Aorta (tissue), 5 donors: ENCODE data around the gene DSCAML1. TPM values are rescaled to one million over a fixed set of nuclear protein-coding genes. Genes with fewer than 3 reads are reported as not detected.

Experiments used
- ATAC-seq: fragments of 200-7000 bp; cut with Tn5 transposase; one replicate; pipeline ENCODE4 v1.9.1; 2022; ENCODE audit warnings: moderate library complexity; ENCODE audit not compliant: low FRiP score
- DNase-seq, 2 donors: peaks; one replicate each; pipeline ENCODE4 v3.0.0-alpha.2; 2020
- H3K27ac ChIP-seq, 2 donors: one replicate each; pipeline ENCODE4 v1.5.1; 2013; ENCODE audit warnings: low read length in 2 of 2, mild to moderate bottlenecking in 2 of 2, moderate library complexity in 2 of 2, control low read depth in 1 of 2, inconsistent platforms in 1 of 2, low read depth in 1 of 2
- H3K27me3 ChIP-seq, 2 donors: one replicate each; pipeline ENCODE4 v1.6.1; 2013; ENCODE audit warnings: control low read depth in 1 of 2, low read length in 1 of 2, mild to moderate bottlenecking in 1 of 2, moderate library complexity in 1 of 2; ENCODE audit not compliant: insufficient read depth in 2 of 2, control insufficient read depth in 1 of 2
- H3K36me3 ChIP-seq, 2 donors: one replicate each; pipeline ENCODE4 v1.6.1; 2013; ENCODE audit warnings: control low read depth in 1 of 2, low read length in 1 of 2, mild to moderate bottlenecking in 1 of 2; ENCODE audit not compliant: insufficient read depth in 2 of 2, control insufficient read depth in 1 of 2
- H3K4me1 ChIP-seq, 2 donors: one replicate each; pipeline ENCODE4 v1.6.1; 2013; ENCODE audit warnings: low read length in 2 of 2, control low read depth in 1 of 2, mild to moderate bottlenecking in 1 of 2, moderate library complexity in 1 of 2; ENCODE audit not compliant: insufficient read depth in 2 of 2, control insufficient read depth in 1 of 2
- H3K4me3 ChIP-seq, 2 donors: one replicate each; pipeline ENCODE4 v1.5.1; 2013; ENCODE audit warnings: low read length in 2 of 2, control low read depth in 1 of 2, mild to moderate bottlenecking in 1 of 2
- H3K9me3 ChIP-seq: one replicate; pipeline ENCODE4 v1.6.1; 2013; ENCODE audit warnings: mild to moderate bottlenecking, low read length; ENCODE audit not compliant: control insufficient read depth
- WGBS, 2 donors: extraction: QIAGEN DNeasy Blood & Tissue Kit; methylation state at CpG; one replicate each; pipeline ENCODE4 v1.1.7; 2013; 5-methylcytosine and 5-hydroxymethylcytosine counted together
- intact Hi-C, 2 donors: fragments of 100-400 bp; cut with DNase I; formaldehyde crosslinking; loops; one replicate each; pipeline versions ENCODE4 v1.14.2 to v1.15.0; 2022
- polyA plus RNA-seq, 2 donors: library from polyadenylated mRNA; stranded (reverse); fragments of 200-250 nt; gene quantifications; one replicate each; pipeline ENCODE4 v1.2.3, GENCODE V29; 2013
- total RNA-seq, 2 donors: library from RNA; stranded (reverse); fragmentation: NEBNext Ultra II Directional; extraction: Animal tissue kit (Norgen Biotek cat#: 25700); gene quantifications; one replicate each; pipeline ENCODE4 v1.2.1, GENCODE V29; 2021
- donor health status: healthy with polysubstance abuse.
- donor health status: Bipolar disorder and iron deficiency.
- donor health status: DM: no; HTN: no; CAD: no.
- donor health status: DM: no; HTN: no; CAD: no.
- donor health status: DM: yes; HTN: yes; CAD: no.

DSCAML1 gene
- total and polyA plus RNA-seq, 4 donors: 0.13 to 2.2 (median 0.58) TPM; not detected in 1

DNA sequence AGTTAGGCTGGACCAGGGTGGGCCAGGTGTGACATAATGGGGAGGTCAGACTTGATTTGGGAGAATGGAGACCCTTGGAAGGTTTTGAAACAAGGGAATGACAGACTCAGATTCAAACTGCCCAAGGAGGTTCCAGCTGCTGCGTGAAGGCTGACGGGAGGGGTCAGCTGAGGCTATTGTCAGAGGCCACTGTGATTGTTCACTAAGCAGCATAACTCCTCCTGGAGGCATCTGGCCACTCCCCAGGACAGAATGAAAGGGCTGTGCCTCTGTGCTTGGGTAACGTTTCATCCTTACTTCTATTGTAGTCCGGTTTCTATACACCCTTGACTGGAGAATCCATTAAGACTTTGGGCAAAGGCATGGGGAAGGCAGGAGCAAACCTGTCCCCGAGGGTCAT, 126.6 kb downstream of the DSCAML1 start:
- no peak overlapping the region for H3K27ac ChIP-seq
- H3K4me1 ChIP-seq: no peaks in the 10 kb centered on the region
- no peaks in the 10 kb centered on the region for H3K27me3 ChIP-seq
- H3K36me3 ChIP-seq: no peaks in the 10 kb centered on the region
- intact Hi-C loops: no loop called here
- no peaks in the 10 kb centered on the region for H3K9me3 ChIP-seq
- DNase-seq (no peak), ATAC-seq (no peak)
- 51 to 56% methylated on average over 5 of the region's 5 CpGs for WGBS, 2 donors
- H3K4me3 ChIP-seq: no peak overlapping the region

DNA sequence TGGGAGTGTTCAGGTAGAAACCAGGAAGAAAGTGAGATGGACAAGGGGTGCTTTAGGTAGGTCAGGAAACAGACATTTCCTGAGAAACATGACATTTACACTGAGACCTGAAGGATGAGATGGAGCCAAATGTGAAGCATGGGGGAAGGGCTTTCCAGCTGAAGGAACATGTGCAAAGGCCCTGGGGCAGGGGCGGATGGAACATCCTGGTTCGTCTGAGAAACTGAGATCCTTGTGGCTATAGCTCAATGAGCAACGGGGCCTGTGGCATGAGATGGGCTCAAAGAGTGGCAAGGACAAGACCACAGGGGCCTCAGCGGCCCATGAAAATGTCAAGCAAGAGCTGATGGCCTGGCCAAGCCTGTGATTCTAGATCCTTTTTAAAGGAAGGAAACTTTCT, 127.4 kb downstream of the DSCAML1 start:
- 89 to 92% methylated on average over 4 of the region's 4 CpGs for WGBS, 2 donors
- no peaks in the 10 kb centered on the region for H3K4me1 ChIP-seq
- no peaks in the 10 kb centered on the region for H3K27me3 ChIP-seq
- no peak overlapping the region for H3K4me3 ChIP-seq
- intact Hi-C loops: no loop called here
- no peak overlapping the region for H3K27ac ChIP-seq
- H3K9me3 ChIP-seq: no peaks in the 10 kb centered on the region
- ATAC-seq (no peak), DNase-seq (no peak)
- no peaks in the 10 kb centered on the region for H3K36me3 ChIP-seq

DNA sequence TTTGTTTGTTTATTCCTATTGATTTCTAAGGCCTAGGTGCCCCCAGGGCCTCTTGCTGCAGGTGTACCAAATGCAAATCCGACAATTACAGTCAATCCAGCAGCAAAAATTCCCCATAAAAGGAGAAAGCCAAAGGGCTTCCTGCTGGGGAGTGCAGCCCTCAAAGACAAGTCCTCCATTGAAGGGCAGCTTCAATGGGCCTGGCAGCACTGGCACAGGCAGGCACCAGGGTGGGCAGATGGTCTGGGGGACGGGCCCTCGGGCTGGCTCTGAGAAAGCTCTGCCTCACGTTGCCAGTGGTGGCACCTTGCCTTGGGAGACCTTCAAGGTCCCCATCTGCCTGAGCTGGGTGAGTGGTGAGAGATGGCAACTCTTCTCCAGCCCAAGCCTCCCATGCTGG, 128.0 kb downstream of the DSCAML1 start:
- Histone ChIP-seq H3K36me3 (no peaks in the 10 kb centered on the region), H3K27ac (no peak overlapping the region), H3K4me3 (no peak overlapping the region), H3K4me1 (no peaks in the 10 kb centered on the region), H3K9me3 (no peaks in the 10 kb centered on the region), H3K27me3 (no peaks in the 10 kb centered on the region)
- 68 to 84% methylated on average over 4 of the region's 4 CpGs for WGBS, 2 donors
- no peak for ATAC-seq
- intact Hi-C loops: no loop called here
- no peak for DNase-seq

DNA sequence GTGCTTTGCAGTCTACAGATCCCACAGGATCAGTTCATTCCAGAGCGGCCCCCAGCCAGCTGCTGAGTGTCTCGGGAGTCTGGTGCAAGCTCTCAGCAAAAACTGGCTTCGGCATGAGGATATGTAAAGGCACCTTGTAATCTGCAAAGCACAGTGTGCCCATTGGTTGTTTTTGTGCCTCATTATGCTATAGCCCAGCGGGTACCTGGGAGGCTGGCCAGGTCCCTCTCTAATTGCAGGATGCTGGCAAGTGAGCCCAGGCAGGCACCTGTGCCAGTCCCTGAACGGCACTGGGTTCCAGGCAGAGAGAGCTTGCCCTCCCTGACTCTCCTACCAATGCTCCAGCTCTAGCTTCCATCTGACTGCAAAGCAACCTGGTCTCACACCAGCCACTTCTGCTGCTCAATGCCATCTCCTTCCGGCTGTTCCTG, 128.7 kb downstream of the DSCAML1 start:
- H3K4me1 ChIP-seq: no peaks in the 10 kb centered on the region
- H3K27ac ChIP-seq: no peak overlapping the region
- no peaks in the 10 kb centered on the region for H3K27me3 ChIP-seq
- H3K4me3 ChIP-seq: no peak overlapping the region
- DNase-seq (no peak), ATAC-seq (no peak)
- WGBS, 2 donors: 71% methylated on average over 6 of the region's 6 CpGs
- H3K36me3 ChIP-seq: no peaks in the 10 kb centered on the region
- intact Hi-C loops: no loop called here
- H3K9me3 ChIP-seq: no peaks in the 10 kb centered on the region

DNA sequence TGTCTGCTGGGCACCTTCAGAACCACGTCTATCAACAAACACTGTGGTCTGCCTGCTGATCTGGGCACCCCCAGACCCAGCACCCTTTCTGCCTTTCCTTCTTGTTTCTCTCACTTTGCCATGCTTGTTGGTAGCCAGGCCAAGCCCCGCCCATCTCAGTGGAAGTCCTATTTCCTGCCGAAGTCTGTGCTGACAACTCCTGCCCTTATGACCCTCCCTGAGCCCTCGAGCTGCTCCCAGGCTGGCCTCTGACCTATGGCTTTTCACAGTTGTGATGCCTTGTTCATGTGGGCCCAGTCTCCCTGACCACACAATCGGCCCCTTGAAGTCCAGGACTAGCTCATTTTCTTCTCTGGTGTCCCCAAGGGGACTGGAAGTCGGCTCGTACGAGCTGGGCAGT, 132.1 kb downstream of the DSCAML1 start:
- 77 to 79% methylated on average over 8 of the region's 8 CpGs for WGBS, 2 donors
- intact Hi-C loops: no loop called here

DNA sequence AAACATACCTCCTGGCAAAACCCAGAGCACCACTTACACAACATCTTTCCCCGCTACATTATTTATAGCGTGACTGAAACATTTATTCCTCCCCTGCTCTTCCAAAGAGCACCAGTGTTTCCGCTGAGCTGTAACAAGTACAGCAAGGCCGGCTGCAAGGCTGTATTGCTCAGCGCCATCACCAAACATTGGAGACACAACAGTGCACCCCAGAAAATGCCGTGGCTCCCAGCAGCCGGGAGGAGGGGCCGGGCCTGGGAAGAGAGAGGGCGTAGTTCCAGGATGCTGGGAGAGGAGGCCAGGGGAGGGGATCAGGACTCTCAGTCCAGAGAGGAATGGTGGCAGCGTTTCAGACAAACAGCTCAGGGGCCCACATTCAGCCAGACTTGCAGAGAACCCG, 133.2 kb downstream of the DSCAML1 start:
- WGBS, 2 donors: 7% methylated on average over 11 of the region's 11 CpGs
- Histone ChIP-seq H3K4me3 (no peak overlapping the region), H3K4me1 (no peaks in the 10 kb centered on the region), H3K27me3 (no peaks in the 10 kb centered on the region), H3K36me3 (no peaks in the 10 kb centered on the region), H3K9me3 (no peaks in the 10 kb centered on the region), H3K27ac (no peak overlapping the region)
- intact Hi-C loops: no loop called here
- DNase-seq: no peak
- no peak for ATAC-seq

More for the DNA sequence above, 132.1 kb downstream of the DSCAML1 start:
- H3K9me3 ChIP-seq: no peaks in the 10 kb centered on the region
- no peaks in the 10 kb centered on the region for H3K36me3 ChIP-seq
- no peaks in the 10 kb centered on the region for H3K4me1 ChIP-seq
- no peak overlapping the region for H3K27ac ChIP-seq
- no peak for ATAC-seq
- DNase-seq: no peak
- no peaks in the 10 kb centered on the region for H3K27me3 ChIP-seq
- no peak overlapping the region for H3K4me3 ChIP-seq

DNA sequence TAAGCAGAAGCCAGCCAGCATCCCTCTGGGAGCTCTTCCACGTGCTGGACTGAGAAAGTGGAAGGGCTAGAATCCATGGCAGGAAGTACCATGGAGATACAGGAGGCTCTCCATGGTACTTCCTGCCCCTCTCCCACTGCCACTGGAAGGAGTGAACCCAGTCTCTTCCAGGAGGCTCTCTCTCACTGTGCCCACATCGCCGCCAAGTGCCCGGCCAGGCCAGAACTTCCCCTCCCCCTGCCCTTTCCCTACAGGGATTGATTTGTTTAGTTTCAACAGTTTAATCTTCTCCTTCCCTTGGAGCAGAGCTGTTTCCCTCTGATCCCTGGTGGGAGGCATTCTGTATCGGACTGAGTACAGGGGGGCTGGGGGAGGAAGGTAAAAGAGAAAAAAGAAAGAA, 133.6 kb downstream of the DSCAML1 start:
- Histone ChIP-seq H3K27ac (no peak overlapping the region), H3K27me3 (no peaks in the 10 kb centered on the region), H3K4me3 (no peak overlapping the region), H3K9me3 (no peaks in the 10 kb centered on the region), H3K4me1 (no peaks in the 10 kb centered on the region), H3K36me3 (no peaks in the 10 kb centered on the region)
- WGBS, 2 donors: 5 to 7% methylated on average over 5 of the region's 5 CpGs
- ATAC-seq (no peak), DNase-seq (no peak)
- intact Hi-C loops: no loop called here

DNA sequence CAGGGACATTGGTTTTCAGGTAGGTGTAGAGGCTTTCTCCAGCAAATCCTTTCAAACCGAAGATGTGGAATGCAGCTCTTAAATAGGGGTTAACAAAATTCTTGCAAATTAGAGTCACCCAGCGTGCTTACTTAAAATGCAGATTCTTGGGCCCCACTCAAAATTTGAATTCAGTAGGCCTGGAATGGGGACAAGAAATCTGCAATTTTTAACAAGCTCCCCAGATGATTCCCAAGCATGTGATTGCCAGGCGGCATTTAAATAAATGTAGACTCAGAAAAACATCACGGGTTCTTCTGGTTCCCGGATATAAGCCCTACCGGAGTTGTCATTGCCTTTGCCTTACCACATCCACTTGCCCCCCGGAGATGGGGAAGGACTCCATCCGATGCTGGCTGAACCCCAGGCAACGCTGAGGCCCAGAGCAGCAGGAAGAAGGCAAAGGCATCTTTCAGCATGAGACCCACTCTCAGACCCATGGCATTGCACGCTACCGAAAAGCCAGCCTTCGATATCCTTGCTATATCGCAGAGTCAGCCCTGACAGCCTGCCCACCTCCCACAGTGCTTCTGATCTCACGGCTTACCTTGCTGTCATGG, 134.2 kb downstream of the DSCAML1 start:
- no peak overlapping the region for H3K4me3 ChIP-seq
- no peaks in the 10 kb centered on the region for H3K36me3 ChIP-seq
- intact Hi-C loops: no loop called here
- H3K9me3 ChIP-seq: no peaks in the 10 kb centered on the region
- H3K27me3 ChIP-seq: peaks cover 0 to 2% of the 10 kb centered on the region in 2 donors
- DNase-seq: no peak
- H3K4me1 ChIP-seq: no peaks in the 10 kb centered on the region
- WGBS, 2 donors: 83 to 90% methylated on average over 14 of the region's 14 CpGs
- no peak for ATAC-seq
- H3K27ac ChIP-seq: no peak overlapping the region

DNA sequence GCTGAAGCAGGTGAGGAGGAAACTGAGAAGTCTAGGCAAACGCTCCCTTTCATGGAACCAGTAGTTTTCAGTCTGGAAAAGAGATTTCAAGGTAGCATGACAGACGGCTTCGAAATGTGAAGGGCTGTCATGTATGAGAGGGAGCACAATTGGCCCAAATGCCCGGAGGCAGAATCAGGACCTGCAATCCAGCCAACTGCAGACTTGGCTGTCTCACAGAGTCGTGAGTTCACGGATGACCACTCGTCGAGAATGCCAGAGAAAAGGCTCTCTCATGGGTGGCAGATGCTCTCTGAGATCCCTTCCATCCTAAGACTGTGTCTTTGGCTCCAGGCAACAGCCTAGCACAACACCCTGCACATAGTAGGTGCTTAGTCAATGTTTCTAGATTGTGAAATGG, 134.8 kb downstream of the DSCAML1 start:
- intact Hi-C loops: no loop called here
- H3K27me3 ChIP-seq: peaks cover 0 to 2% of the 10 kb centered on the region in 2 donors
- WGBS, 2 donors: 82 to 88% methylated on average over 8 of the region's 8 CpGs
- H3K9me3 ChIP-seq: no peaks in the 10 kb centered on the region
- ATAC-seq (no peak), DNase-seq (no peak)
- H3K4me1 ChIP-seq: no peaks in the 10 kb centered on the region
- H3K4me3 ChIP-seq: no peak overlapping the region
- H3K27ac ChIP-seq: no peak overlapping the region
- H3K36me3 ChIP-seq: no peaks in the 10 kb centered on the region
